ENCODE data around the gene RAP1GAP.
"Not testable (repeated sequence)": the region's sequence is repeated elsewhere in the genome, so short reads cannot be mapped to it uniquely, and the experiment has no call there.

RAP1GAP gene

GRCh38 chr1:21677168-21677567 is 8.0 kb upstream of the RAP1GAP start:
- DNase-seq (ENCODE audit: low spot score) = no peak

GRCh38 chr1:21674957-21675356 is 5.8 kb upstream of the RAP1GAP start:
- no peak for DNase-seq (ENCODE audit: low spot score)

- DNase-seq (ENCODE audit: low spot score) = not testable (repeated sequence)
These were observed 4.7 kb upstream of the RAP1GAP start for GRCh38 chr1:21673853-21674252.

- no peak for DNase-seq (ENCODE audit: low spot score)
These were observed 4.2 kb upstream of the RAP1GAP start for GRCh38 chr1:21673277-21673780.

GRCh38 chr1:21672478-21673276 is 3.5 kb upstream of the RAP1GAP start:
- no peak for DNase-seq (ENCODE audit: low spot score)

GRCh38 chr1:21671915-21672314 is 2.8 kb upstream of the RAP1GAP start:
- no peak for DNase-seq (ENCODE audit: low spot score)

GRCh38 chr1:21670956-21671902 is 2.1 kb upstream of the RAP1GAP start:
- DNase-seq (ENCODE audit: low spot score) = no peak

- no peak for DNase-seq (ENCODE audit: low spot score)
These were observed 1.1 kb upstream of the RAP1GAP start for GRCh38 chr1:21670059-21670881.

- no peak for DNase-seq (ENCODE audit: low spot score)
These were observed 253 bp downstream of the RAP1GAP start for GRCh38 chr1:21668951-21669257.

GRCh38 chr1:21668232-21668950 is 766 bp downstream of the RAP1GAP start:
- DNase-seq (ENCODE audit: low spot score) = no peak

- no peak for DNase-seq (ENCODE audit: low spot score)
These were observed 1.6 kb downstream of the RAP1GAP start for GRCh38 chr1:21667348-21668231.

- DNase-seq (ENCODE audit: low spot score) = no peak
These were observed 2.4 kb downstream of the RAP1GAP start for GRCh38 chr1:21666576-21667320.

- DNase-seq (ENCODE audit: low spot score) = no peak
These were observed 3.2 kb downstream of the RAP1GAP start for GRCh38 chr1:21665711-21666575.

GRCh38 chr1:21664806-21665588 is 4.2 kb downstream of the RAP1GAP start:
- no peak for DNase-seq (ENCODE audit: low spot score)

GRCh38 chr1:21663951-21664805 is 5.0 kb downstream of the RAP1GAP start:
- no peak for DNase-seq (ENCODE audit: low spot score)

GRCh38 chr1:21663248-21663950 is 5.8 kb downstream of the RAP1GAP start:
- DNase-seq (ENCODE audit: low spot score) = no peak

All from RKO (cell line).